NCI-H345 treated with DMSO at 0.1 percent for 48 hours (cell line): Measurements from ENCODE around the gene DOCK10.

Experiments used
- DNase-seq: peaks from one replicate; lab custom pipeline; 2025; ENCODE audit not compliant: unreplicated experiment; lab: John Stamatoyannopoulos, UW

The DOCK10 gene

DNA sequence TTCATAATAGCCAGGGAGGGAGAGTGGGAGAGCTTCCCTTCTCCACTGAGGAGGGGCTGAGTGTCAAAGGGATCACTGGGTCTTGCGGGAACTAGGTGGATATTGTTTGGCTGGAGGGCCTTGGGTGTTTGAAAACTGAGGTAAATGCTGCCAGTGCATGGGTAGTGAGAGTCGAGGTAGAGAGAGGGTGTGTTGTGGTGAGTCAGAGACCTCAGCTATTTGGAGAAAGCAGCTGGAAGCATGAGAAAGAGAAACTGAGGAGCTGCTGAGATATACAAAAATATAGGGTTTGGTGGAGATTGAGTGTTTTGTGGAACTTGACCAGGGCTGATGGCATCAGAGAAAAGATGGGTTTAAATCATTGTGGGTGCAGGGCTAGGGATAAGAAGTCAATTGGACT, 199.1 kb downstream of the DOCK10 start:
- no peak for DNase-seq

DNA sequence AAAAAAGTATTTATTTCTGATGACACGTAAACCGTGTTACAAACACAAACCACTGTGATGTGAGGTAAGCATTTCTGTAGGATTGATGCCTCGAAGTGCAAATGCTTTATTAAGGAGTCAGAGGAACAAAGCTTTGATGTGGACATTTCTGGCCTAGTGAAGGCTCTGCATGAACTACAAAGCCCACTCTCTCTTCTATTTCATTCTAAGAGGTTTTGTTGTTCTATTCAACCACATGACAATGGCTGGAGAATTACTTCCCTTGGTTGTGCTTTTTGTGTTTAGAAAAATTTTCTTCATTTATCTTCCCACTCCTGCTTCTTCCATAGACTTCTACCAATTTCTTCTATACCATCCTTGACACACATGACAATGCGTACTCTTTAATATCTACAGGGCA, 200.4 kb downstream of the DOCK10 start:
- no peak for DNase-seq

DNA sequence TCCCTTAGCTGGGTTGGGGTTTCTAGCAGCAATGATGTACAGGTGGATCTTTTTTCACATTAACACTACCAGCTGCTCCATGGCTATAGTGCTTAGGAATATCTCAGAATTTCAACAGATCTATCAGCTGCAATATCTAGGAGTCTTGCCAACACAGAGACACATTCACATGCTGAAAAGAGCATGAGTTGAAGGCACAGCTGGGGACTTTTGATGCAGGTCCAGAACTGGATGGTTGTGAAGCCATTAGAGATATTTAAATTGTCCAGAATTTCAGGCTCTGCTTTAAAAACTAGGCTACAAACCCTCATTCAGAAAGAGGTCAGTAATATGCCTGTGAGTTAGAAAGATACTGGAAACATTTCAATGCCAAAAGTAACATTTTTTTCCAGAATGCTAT, 203.9 kb downstream of the DOCK10 start:
- no peak for DNase-seq

DNA sequence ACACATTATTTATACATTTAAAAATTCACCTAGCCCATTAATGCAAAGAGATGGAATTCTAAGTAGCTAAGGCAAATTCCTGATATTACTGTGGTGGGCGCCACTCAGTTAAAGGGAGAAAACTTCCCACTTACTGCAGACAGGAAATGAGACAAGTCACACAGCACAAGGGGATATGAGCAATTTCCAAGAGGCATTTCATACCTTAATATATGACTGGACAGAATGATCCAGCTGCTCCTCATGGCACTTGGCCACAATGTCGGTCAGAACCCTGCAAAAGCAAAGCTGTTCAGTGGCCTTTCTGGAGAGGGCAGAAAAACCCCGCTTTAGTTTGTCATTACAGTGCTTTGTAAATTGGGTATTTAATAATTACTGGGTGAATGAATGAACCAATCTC, 204.7 kb downstream of the DOCK10 start:
- DNase-seq = no peak

DNA sequence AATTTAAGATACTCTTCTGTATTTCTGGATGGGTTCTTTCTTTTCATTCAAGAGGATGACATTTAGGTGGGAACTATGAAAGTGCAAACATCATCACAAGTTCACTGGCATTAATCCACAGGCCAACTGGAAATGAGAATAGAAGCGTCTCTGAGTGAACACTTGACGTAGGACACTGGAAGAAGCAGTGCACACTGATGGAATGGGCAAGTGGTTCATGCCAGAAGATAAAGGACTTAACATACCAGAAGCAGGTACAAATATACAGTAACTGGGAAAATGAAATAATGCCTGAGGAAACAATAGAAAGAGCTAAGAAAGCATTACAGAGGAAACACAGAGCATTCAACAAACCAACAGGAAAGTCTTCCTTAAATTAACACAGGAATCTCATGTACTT, 205.2 kb downstream of the DOCK10 start:
- DNase-seq = no peak

DNA sequence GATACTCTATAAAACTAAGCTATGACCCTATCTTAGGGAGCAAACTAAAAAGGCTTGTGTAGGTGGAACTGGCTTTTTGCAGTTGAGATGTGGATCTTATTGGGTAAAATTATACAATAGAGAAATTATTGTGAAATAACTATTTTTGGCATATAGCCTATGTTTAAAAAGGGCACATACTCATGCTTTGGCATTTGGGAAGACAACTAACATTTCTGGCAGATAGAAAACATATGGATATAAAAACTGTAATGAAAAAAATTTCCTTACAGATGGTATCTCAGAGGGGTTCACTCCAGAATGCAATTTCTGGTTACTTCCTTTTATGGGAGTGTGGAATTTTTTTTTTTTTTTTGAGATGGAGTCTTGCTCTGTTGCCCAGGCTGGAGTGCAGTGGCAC, 206.0 kb downstream of the DOCK10 start:
- DNase-seq = no peak

DNA sequence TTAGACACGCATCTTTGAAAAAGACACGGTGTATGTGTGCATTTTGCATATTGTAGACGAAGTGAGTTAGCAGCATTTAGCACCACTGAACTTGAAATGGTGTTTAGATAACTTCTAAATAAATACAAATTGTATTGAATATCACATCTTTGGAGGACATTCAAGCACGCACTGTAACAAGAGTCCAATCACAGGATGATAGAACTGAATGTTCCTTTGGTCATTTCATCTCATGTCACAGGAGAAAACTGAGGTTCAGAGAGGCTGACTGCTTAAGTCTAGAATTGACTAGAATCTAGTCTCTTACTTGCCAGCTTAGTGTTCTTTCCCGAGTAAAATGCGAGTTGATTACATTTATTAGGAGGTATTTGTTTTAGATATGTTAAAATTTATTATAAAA, 206.9 kb downstream of the DOCK10 start:
- no peak for DNase-seq

DNA sequence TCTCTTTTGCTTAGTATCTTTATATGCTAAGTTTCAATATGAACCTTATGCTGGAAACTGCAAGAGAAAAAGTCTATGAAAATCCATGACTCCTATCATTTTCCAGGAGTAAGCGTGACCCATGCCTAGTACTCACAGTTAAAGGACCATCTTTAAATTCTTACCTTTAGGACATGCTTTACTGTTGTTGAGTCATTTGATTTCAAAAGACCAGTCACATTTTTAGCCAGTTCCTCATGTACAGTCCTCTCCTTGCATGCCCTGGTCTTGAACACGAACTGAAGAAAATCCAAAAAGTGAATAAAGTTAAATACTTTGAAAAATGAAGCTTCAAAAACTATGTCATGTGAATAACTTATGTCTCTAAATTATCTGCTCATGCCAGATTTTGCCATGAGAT, 208.3 kb downstream of the DOCK10 start:
- no peak for DNase-seq

DNA sequence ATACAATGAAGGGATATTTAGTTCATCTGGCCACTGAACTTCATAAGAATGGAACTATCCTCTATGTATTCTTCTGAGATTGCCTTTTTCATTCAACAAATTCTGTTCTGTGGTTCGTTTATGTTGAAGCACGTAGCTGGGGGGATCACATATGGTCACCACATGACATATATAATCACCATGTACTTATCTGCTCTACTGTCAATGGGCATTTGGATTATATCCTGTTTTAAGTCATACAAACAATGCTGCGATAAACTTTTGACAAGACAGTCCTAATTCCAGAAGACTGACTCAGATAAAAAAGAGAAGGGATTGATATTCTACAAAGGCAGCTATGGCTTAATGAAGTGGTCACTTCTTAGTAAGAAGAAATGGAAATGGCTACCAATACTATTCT, 210.1 kb downstream of the DOCK10 start:
- DNase-seq = no peak

DNA sequence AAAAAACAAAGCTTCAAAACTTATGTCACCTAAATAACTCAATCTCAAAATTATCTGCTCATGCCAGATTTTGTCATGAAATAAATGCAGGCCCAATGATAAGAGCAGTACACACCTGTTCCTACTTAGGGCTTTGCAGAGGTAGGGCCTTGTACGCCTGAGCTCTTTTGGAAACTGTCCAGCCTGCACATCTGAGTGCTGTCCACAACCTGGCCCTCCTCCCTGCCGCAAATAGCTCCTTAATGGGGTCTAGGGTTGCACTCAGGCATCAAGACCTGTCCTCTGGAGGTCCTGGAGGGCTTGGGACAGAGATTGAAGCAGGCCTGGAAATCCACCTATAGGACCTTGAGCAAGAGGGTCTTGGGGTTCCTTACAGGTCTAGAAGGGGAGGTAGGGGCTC, 210.7 kb downstream of the DOCK10 start:
- DNase-seq = no peak

DNA sequence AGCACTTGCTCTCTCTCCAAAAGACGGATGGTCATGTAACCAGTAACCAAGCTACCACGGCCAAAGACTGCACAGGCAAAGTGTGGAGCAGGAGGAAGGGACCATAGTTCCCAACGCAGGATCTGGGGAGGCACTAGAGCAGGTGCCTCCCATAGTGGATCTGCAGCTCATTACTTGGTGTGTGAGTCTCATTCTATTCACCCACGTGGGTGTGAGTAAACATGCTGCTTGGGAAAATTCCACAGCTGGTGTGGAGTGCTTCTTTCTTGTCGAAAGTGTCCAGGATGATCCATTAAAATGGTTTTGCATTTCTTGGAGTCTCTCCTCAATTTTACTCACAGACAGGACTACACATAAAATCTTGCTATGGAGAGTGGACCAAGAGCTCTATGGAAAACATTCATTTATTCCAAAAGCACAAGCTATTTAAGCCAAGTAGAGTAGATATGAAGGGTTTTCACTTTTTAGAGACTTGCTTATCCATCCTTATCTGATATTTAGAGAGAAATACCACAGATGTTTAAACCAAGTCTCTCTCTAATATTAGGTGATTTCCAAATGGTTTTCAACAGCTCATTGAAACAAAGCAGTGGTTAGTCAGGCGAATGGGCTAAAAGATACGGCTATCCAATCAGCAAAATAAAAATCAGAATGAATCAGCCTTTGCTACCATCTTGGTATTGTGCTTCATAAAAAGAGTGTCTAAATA, 221.8 kb downstream of the DOCK10 start:
- DNase-seq = no peak

DNA sequence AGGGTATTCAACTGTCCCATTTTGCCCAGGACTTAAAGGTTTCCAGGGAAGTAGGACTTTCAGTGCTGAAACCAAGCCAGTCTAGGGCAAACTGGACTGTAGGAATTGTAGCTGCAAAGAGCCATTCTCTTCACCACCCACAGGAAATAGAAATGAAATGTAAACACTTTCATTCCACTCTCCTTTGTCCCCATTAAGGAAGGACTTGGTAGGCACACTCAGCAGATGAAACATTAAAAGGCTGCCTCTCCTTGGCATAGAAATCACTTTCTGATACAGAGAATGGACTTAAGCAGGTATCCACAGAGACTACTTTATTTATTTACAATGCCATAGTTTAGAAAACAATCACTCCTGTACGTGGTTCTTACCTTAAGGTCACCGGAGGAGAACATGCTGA, 223.2 kb downstream of the DOCK10 start:
- DNase-seq = peak; percentile 12

DNA sequence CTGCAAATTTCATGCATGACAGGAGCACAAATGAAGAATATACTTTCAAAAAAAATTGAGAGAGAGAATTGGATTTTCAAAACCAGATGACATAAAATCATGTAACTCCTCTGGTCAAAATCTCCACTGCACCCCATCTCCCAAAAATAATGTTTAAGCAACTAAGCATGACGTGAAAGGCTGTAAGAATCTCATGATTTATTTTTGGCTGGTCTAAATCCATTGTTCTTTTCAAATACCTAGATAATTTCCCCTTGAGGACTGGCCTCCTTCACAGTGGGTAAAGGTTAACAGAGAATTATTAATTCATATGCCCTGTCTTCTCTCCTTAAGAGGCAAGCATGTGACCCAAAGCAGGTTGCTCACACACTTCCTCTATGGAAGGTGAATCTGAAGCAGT, 224.6 kb downstream of the DOCK10 start:
- no peak for DNase-seq

DNA sequence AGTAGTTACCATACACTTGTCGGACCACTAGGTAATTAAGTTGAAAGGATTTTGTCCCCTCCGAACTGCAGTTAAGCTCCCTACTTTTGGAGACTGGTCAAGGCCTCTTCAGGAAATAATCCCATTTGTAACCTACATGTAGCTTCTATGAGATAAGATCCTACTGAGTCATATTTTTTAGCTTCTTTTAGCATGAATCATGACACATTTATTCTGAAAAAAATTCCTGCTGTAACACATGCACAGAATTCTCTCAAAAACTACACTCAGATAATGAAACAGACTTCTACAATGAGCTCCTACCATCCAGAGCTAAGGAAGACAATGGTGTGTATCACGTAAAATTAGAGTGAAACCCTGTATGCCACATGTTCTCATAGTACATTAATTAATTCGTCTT, 225.5 kb downstream of the DOCK10 start:
- DNase-seq = no peak

DNA sequence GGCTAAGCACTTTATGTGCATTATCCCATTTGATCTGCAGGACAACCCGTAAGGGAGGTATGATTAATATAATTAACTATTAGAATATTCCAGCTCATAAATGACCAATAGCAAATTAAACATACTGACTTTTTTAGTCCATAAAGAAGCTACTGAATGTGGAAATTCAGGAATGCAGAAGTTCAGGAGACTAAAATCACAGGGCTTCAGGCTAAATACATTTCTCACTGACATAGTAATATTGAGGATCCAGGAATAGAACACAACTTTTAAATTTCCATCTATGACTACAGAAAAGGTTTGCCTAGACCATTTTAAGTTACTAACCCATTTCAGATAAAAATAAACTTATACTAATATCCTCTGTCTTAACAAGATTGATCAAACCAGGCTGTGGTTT, 228.7 kb downstream of the DOCK10 start:
- DNase-seq = no peak

DNA sequence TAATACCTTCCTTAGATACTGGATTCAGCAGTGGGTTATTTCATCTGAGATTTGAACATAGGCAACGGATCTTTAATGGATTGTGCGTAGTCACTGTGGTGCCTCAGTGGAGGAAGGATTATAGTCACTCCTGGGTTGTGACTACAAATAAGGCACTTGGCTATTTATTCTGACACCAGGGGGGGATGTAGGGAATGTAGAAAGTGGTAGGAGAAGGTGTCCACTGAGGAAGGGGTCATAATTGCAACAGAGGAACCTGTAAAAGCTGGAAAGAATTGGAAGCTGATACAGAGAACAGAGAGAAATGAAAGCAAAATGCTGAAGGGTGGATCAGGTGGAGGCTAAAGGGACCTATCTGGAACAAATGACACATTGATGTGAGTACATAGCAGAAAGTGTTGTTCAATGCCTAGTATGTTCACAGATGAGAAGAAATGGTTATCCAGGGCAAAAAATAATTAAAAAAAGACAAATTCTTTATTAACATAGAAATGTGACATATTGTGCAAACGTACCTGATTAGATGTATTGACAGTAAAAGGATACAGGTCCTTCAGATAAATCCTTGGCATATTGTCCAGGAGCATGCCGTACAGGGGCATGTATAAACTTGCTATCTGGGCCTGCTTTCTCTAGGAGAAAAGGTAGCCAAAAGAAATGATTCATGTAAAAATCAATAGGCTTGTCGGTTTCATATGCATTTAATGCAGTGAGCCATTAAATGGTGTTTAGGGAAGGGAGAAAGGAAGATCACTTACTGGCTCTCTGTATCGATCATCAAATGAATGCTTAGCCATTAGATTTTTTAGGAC, 234.9 kb downstream of the DOCK10 start:
- peak; percentile 81 for DNase-seq

DNA sequence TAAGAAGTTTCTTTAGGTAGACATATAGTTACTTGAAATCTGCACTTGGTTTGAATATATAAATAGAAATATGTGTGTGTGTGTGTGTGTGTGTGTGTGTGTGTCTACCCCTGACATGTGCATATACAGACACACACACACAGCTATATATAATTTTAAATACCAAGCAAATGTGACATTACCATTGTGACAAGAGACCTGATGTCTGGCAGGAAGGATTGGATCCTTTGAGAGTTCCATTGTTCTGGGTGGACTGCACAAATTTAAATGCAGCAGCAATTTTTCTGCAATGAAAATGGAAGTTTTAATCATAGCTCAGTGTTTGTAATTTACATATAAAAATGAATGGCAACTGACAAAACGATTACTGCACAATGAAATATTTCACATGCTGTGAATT, 238.3 kb downstream of the DOCK10 start:
- no peak for DNase-seq

DNA sequence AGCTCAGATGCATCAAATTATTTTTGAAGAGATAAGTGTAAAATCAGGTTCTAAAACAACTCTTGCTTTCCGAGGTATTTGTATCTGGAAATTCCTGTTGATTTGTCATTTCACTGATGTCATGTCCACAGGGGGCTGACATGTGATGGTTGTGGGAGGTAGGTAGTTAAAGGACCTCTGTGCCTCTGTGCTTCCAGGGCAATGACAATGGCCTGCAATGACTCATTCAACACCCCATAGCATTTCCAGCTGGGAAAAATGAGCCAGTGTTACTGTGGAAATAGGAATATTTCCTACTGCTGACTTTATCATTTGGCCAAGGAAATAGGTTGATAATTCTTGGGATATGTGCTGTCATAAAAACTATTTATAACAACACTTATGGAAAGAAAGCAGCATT, 239.9 kb downstream of the DOCK10 start:
- DNase-seq = no peak

DNA sequence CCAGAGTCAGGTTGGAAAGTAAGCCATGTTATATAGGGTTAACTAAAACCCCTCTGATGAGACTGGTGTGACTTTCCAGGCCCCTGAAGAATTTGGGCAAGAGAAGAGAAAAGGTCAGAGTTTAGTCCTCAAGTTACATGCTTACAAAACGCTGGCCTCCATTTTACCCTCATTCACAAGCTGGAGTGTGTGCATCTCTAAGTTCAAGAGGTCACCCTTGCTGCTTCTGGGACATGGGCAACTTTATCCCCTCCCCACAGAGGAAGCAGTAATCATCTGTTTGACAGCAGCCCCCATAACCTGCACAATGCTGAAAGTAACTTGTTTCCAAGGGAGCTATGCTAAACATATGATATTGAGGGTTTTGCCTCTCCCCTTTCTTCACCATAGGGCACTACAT, 240.9 kb downstream of the DOCK10 start:
- no peak for DNase-seq

DNA sequence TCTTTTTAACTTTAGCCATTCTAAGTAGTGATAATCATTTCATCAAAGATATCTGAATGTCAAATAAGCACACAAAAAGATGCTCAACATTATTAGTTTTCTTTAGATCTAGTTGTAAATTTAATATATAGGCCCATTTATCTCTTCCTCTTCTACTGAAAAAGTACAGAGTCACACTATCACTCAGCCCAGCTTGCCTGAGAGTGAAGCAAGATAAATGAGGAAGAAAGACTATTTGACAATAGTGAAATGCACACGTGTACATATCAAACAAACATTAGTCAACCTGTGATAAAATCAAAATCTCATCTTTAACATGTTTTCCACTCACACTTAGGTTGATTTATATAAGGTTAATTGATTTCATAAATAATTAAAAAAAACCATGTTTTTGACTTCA, 242.6 kb downstream of the DOCK10 start:
- DNase-seq = no peak

DNA sequence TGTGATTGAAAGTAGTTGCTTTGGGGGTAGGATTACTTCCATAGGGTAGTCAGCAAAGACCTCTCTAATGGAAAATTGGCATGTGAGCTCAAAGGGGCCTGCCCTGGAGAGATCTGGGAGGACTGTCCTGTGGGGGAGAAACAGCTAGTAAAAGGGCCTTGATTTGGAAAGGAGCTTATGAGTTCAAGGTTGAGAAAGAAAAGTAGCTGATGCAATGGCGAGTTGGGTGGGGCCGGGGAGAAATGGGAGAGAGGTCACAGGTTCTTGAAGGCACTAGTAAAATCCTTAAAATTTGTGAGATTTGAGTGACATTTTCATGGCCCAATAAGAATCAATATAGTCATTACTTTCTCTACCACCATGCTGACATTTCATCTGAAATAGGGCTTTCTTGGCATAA, 244.1 kb downstream of the DOCK10 start:
- no peak for DNase-seq

DNA sequence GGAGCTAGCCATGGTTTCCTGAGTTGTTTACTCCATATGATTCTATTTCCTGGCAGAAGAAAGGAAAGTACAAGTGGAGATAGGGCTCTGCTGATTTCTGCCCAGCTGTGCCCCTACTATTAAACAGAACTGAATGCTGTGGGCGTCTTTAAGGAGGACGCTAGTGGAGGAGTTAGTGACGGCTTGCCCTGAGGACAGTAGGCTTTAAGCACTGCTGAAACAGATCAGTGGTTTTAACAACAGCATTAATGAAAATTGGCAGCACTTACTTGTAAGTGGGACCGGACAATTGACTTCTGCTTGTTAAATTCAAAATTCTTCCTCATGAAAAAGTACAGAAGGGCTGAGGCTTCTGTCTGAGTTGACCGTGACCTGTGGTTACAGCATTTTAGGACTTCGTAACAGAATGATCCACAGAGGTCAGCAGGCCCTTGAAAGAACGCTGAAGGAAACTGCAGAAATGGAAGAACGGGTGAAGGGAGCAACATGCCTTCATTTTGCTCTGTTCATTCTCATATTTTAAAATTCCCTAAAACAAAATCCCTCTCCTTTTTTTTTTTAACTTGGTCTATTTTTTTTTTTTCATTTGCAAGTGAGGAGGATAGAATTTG, 245.5 kb downstream of the DOCK10 start:
- no peak for DNase-seq
